Neuronal stem cell (in vitro differentiated cells): Measurements from ENCODE around the gene FNDC8.

ENCODE experiments used
- DNase-seq: peaks from one replicate; pipeline ENCODE4 v3.0.0-alpha.2; 2013; ENCODE audit warnings: low spot score
- H2AFZ ChIP-seq: one replicate; pipeline ENCODE4 v1.6.1; 2013; ENCODE audit warnings: mild to moderate bottlenecking, low read length, inconsistent platforms
- H2AK5ac ChIP-seq: 2 replicates; pipeline ENCODE4 v1.6.1; 2013; ENCODE audit warnings: low read depth, mild to moderate bottlenecking, inconsistent platforms, low read length, moderate library complexity, mixed read lengths
- H2BK120ac ChIP-seq: 2 replicates; pipeline ENCODE4 v1.6.1; 2013; ENCODE audit warnings: low read depth, mild to moderate bottlenecking, inconsistent platforms, low read length, moderate library complexity, mixed read lengths
- H2BK12ac ChIP-seq: one replicate; pipeline ENCODE4 v1.6.1; 2013; ENCODE audit warnings: low read length, inconsistent platforms
- H2BK15ac ChIP-seq: 2 replicates; pipeline ENCODE4 v1.6.1; 2013; ENCODE audit warnings: mild to moderate bottlenecking, low read length, inconsistent platforms, mixed read lengths
- H2BK5ac ChIP-seq: one replicate; pipeline ENCODE4 v1.6.1; 2013; ENCODE audit warnings: inconsistent platforms, mild to moderate bottlenecking, low read length, moderate library complexity
- H3K14ac ChIP-seq: one replicate; pipeline ENCODE4 v1.6.1; 2013; ENCODE audit warnings: low read length, inconsistent platforms
- H3K18ac ChIP-seq: 2 replicates; pipeline ENCODE4 v1.6.1; 2013; ENCODE audit warnings: low read length, inconsistent platforms
- H3K23ac ChIP-seq: 2 replicates; pipeline ENCODE4 v1.6.1; 2013; ENCODE audit warnings: low read depth, mild to moderate bottlenecking, mixed read lengths, low read length, inconsistent platforms; ENCODE audit not compliant: poor library complexity
- H3K27ac ChIP-seq: replicated peaks from 3 replicates; pipeline ENCODE4 v1.5.1; 2013; ENCODE audit warnings: low read length, inconsistent platforms
- H3K27me3 ChIP-seq, 3 experiments: 2 replicates each; pipeline ENCODE4 v1.6.1; 2013; ENCODE audit warnings: low read length in 3 of 3, mild to moderate bottlenecking in 2 of 3, inconsistent platforms in 1 of 3, low read depth in 1 of 3, mixed read lengths in 1 of 3, moderate library complexity in 1 of 3; ENCODE audit not compliant: control insufficient read depth in 3 of 3, insufficient read depth in 3 of 3
- H3K36me3 ChIP-seq, 2 donors: replicated peaks in 1 of 2; 2 replicates each; pipeline ENCODE4 v1.6.1; 2013; ENCODE audit warnings: low read length in 2 of 2; ENCODE audit not compliant: control insufficient read depth in 2 of 2, insufficient read depth in 2 of 2
- H3K4ac ChIP-seq: 2 replicates; pipeline ENCODE4 v1.6.1; 2013; ENCODE audit warnings: inconsistent platforms, mild to moderate bottlenecking, low read length, moderate library complexity
- H3K4me1 ChIP-seq, 2 donors: 1 replicate in 1 of 2; 2 replicates in 1 of 2; pipeline ENCODE4 v1.6.1; 2013; ENCODE audit warnings: low read length in 2 of 2, low read depth in 1 of 2; ENCODE audit not compliant: control insufficient read depth in 2 of 2, insufficient read depth in 1 of 2
- H3K4me2 ChIP-seq: one replicate; pipeline ENCODE4 v1.6.1; 2013; ENCODE audit warnings: mild to moderate bottlenecking, low read length, inconsistent platforms; ENCODE audit not compliant: insufficient read depth, poor library complexity, severe bottlenecking
- H3K4me3 ChIP-seq, 2 donors: 2 replicates each; pipeline ENCODE4 v1.5.1; 2013; ENCODE audit warnings: low read length in 2 of 2, mild to moderate bottlenecking in 2 of 2, inconsistent platforms in 1 of 2, moderate library complexity in 1 of 2
- H3K79me1 ChIP-seq: one replicate; pipeline ENCODE4 v1.6.1; 2013; ENCODE audit warnings: low read depth, mild to moderate bottlenecking, inconsistent platforms, low read length, moderate library complexity
- H3K9ac ChIP-seq: one replicate; pipeline ENCODE4 v1.6.1; 2013; ENCODE audit warnings: mild to moderate bottlenecking, low read depth, low read length, inconsistent platforms; ENCODE audit not compliant: poor library complexity
- H3K9me3 ChIP-seq, 2 donors: replicated peaks in 1 of 2; 2 replicates each; pipeline versions ENCODE3 to v1.6.1; 2013; ENCODE audit warnings: low read length in 2 of 2, mild to moderate bottlenecking in 2 of 2, inconsistent platforms in 1 of 2, low read depth in 1 of 2, mixed read lengths in 1 of 2, moderate library complexity in 1 of 2; ENCODE audit not compliant: control insufficient read depth in 2 of 2, insufficient read depth in 1 of 2
- H4K8ac ChIP-seq: one replicate; pipeline ENCODE4 v1.6.1; 2013; ENCODE audit warnings: low read depth, mild to moderate bottlenecking, inconsistent platforms, low read length, moderate library complexity
- H4K91ac ChIP-seq: one replicate; pipeline ENCODE4 v1.6.1; 2013; ENCODE audit warnings: low read length, low read depth, mild to moderate bottlenecking, inconsistent platforms; ENCODE audit not compliant: poor library complexity
- WGBS, 2 donors: extraction: QIAGEN DNeasy Blood & Tissue Kit; methylation state at CpG; one replicate each; pipeline ENCODE4 v1.1.7; 2013; ENCODE audit warnings: missing lambda C conversion rate in 2 of 2, mixed read lengths in 1 of 2; ENCODE audit not compliant: insufficient read length in 2 of 2, insufficient replicate concordance in 1 of 2; ENCODE audit errors: extremely low coverage in 2 of 2; 5-methylcytosine and 5-hydroxymethylcytosine counted together

FNDC8 gene

GRCh38 chr17:35154196-35155165, 33.1 kb downstream of the FNDC8 start:
- peaks cover 0 to 8% (median 0%) of the 10 kb centered on the region in 3 experiments for H3K27me3 ChIP-seq
- no peak overlapping the region for H2AFZ ChIP-seq
- no peak overlapping the region for H4K91ac ChIP-seq
- H3K9ac ChIP-seq = no peak overlapping the region
- no peak overlapping the region for H3K4me2 ChIP-seq
- H3K14ac ChIP-seq = peak overlapping the region; percentile 63
- H2BK15ac ChIP-seq = no peak overlapping the region
- no peak overlapping the region for H4K8ac ChIP-seq
- no peak overlapping the region for H3K4ac ChIP-seq
- no peak overlapping the region for H3K23ac ChIP-seq
- H2AK5ac ChIP-seq = no peak overlapping the region
- H3K36me3 ChIP-seq = no peaks in the 10 kb centered on the region
- WGBS, 2 donors = no CpG with 5 or more reads among the region's 13 CpGs
- H2BK120ac ChIP-seq = no peak overlapping the region
- no peaks in the 10 kb centered on the region for H3K9me3 ChIP-seq
- no peak overlapping the region for H2BK12ac ChIP-seq
- H3K18ac ChIP-seq = peak overlapping the region; percentile 44
- no peak for DNase-seq
- no peaks in the 10 kb centered on the region for H3K79me1 ChIP-seq
- H2BK5ac ChIP-seq = no peak overlapping the region
- no peak overlapping the region for H3K27ac ChIP-seq
- no peaks in the 10 kb centered on the region for H3K4me1 ChIP-seq
- no peak overlapping the region for H3K4me3 ChIP-seq

GRCh38 chr17:35155246-35155645, 33.8 kb downstream of the FNDC8 start:
- no peak overlapping the region for H2BK5ac ChIP-seq
- H2BK120ac ChIP-seq = no peak overlapping the region
- no peak overlapping the region for H2BK12ac ChIP-seq
- no peak overlapping the region for H3K9ac ChIP-seq
- peak overlapping the region in 1 of 2 donors; percentile 11 for H3K4me3 ChIP-seq
- no peak overlapping the region for H3K18ac ChIP-seq
- no peaks in the 10 kb centered on the region for H3K36me3 ChIP-seq
- H3K4me2 ChIP-seq = no peak overlapping the region
- no peak overlapping the region for H3K14ac ChIP-seq
- no peaks in the 10 kb centered on the region for H3K4me1 ChIP-seq
- peak overlapping the region; percentile 21 for H3K23ac ChIP-seq
- H2AFZ ChIP-seq = no peak overlapping the region
- H2BK15ac ChIP-seq = no peak overlapping the region
- no peaks in the 10 kb centered on the region for H3K79me1 ChIP-seq
- no peak overlapping the region for H4K8ac ChIP-seq
- H2AK5ac ChIP-seq = no peak overlapping the region
- no peak overlapping the region for H3K27ac ChIP-seq
- no peak for DNase-seq
- WGBS, 2 donors = no CpG with 5 or more reads among the region's 7 CpGs
- peaks cover 0 to 14% (median 0%) of the 10 kb centered on the region in 3 experiments for H3K27me3 ChIP-seq
- no peak overlapping the region for H3K4ac ChIP-seq
- H3K9me3 ChIP-seq = no peaks in the 10 kb centered on the region
- H4K91ac ChIP-seq = no peak overlapping the region

GRCh38 chr17:35159940-35160339, 38.5 kb downstream of the FNDC8 start:
- H3K4me3 ChIP-seq = no peak overlapping the region
- H3K79me1 ChIP-seq = no peaks in the 10 kb centered on the region
- H2AK5ac ChIP-seq = no peak overlapping the region
- H2BK15ac ChIP-seq = no peak overlapping the region
- H3K9me3 ChIP-seq = no peaks in the 10 kb centered on the region
- H3K14ac ChIP-seq = no peak overlapping the region
- H3K9ac ChIP-seq = no peak overlapping the region
- no peak overlapping the region for H4K91ac ChIP-seq
- no peak overlapping the region for H2AFZ ChIP-seq
- H3K4me2 ChIP-seq = no peak overlapping the region
- no peaks in the 10 kb centered on the region for H3K4me1 ChIP-seq
- no peak overlapping the region for H2BK120ac ChIP-seq
- no peak overlapping the region for H3K23ac ChIP-seq
- H3K36me3 ChIP-seq = no peaks in the 10 kb centered on the region
- no peak overlapping the region for H3K4ac ChIP-seq
- no peak for DNase-seq
- no peak overlapping the region for H4K8ac ChIP-seq
- peaks cover 0 to 30% (median 0%) of the 10 kb centered on the region in 3 experiments for H3K27me3 ChIP-seq
- H2BK5ac ChIP-seq = no peak overlapping the region
- H3K27ac ChIP-seq = no peak overlapping the region
- no CpG with 5 or more reads among the region's 2 CpGs for WGBS, 2 donors
- H2BK12ac ChIP-seq = no peak overlapping the region
- H3K18ac ChIP-seq = no peak overlapping the region

GRCh38 chr17:35160354-35161201, 39.2 kb downstream of the FNDC8 start:
- H3K9me3 ChIP-seq = no peaks in the 10 kb centered on the region
- no peak overlapping the region for H2BK120ac ChIP-seq
- H3K4ac ChIP-seq = no peak overlapping the region
- H3K4me3 ChIP-seq = no peak overlapping the region
- H3K4me1 ChIP-seq = no peaks in the 10 kb centered on the region
- H2BK5ac ChIP-seq = no peak overlapping the region
- H3K14ac ChIP-seq = no peak overlapping the region
- no peak overlapping the region for H4K91ac ChIP-seq
- H3K36me3 ChIP-seq = no peaks in the 10 kb centered on the region
- no peak overlapping the region for H2AFZ ChIP-seq
- H3K23ac ChIP-seq = no peak overlapping the region
- H3K4me2 ChIP-seq = no peak overlapping the region
- H4K8ac ChIP-seq = no peak overlapping the region
- no peak overlapping the region for H3K18ac ChIP-seq
- H3K27me3 ChIP-seq = peaks cover 0 to 30% (median 0%) of the 10 kb centered on the region in 3 experiments
- H2BK12ac ChIP-seq = no peak overlapping the region
- H2BK15ac ChIP-seq = no peak overlapping the region
- H2AK5ac ChIP-seq = no peak overlapping the region
- no peak overlapping the region for H3K27ac ChIP-seq
- no CpG with 5 or more reads among the region's 13 CpGs for WGBS, 2 donors
- DNase-seq = no peak
- H3K9ac ChIP-seq = no peak overlapping the region
- no peaks in the 10 kb centered on the region for H3K79me1 ChIP-seq
